Stimulated activated CD4-positive, alpha-beta T cell treated with anti-CD3 and anti-CD28 coated beads, Interleukin-15, amount 100 ng/mL, for 1 hour (primary cell): Measurements from ENCODE around the gene CUBN.

Experiments
- DNase-seq, 2 donors: peaks; one replicate each; pipeline ENCODE4 v3.0.0-alpha.2; 2020; ENCODE audit warnings: low read depth in 1 of 2, low spot score in 1 of 2

The CUBN gene

GRCh38 chr10:16991011-16991410 lies 138.6 kb downstream of the CUBN start:
- DNase-seq: no peak

GRCh38 chr10:16989826-16990293 lies 139.8 kb downstream of the CUBN start:
- no peak for DNase-seq

- no peak for DNase-seq
Observed at GRCh38 chr10:16988900-16989299, 140.7 kb downstream of the CUBN start.

GRCh38 chr10:16987976-16988610 lies 141.5 kb downstream of the CUBN start:
- DNase-seq: no peak

GRCh38 chr10:16987206-16987621 lies 142.4 kb downstream of the CUBN start:
- DNase-seq: no peak

GRCh38 chr10:16986406-16987205 lies 143.0 kb downstream of the CUBN start:
- DNase-seq: no peak

- no peak for DNase-seq
Observed at GRCh38 chr10:16986082-16986405, 143.6 kb downstream of the CUBN start.

- no peak for DNase-seq
Observed at GRCh38 chr10:16984242-16984641, 145.4 kb downstream of the CUBN start.

- no peak for DNase-seq
Observed at GRCh38 chr10:16976803-16977202, 152.8 kb downstream of the CUBN start.

GRCh38 chr10:16975188-16975587 lies 154.4 kb downstream of the CUBN start:
- no peak for DNase-seq

- no peak for DNase-seq
Observed at GRCh38 chr10:16968416-16969041, 161.1 kb downstream of the CUBN start.

GRCh38 chr10:16967866-16968415 lies 161.7 kb downstream of the CUBN start:
- DNase-seq: no peak

- DNase-seq: no peak
Observed at GRCh38 chr10:16966991-16967865, 162.4 kb downstream of the CUBN start.

GRCh38 chr10:16965740-16966447 lies 163.7 kb downstream of the CUBN start:
- no peak for DNase-seq

GRCh38 chr10:16965344-16965616 lies 164.3 kb downstream of the CUBN start:
- no peak for DNase-seq

GRCh38 chr10:16964576-16965343 lies 164.9 kb downstream of the CUBN start:
- no peak for DNase-seq

- no peak for DNase-seq
Observed at GRCh38 chr10:16960551-16960950, 169.1 kb downstream of the CUBN start.

- DNase-seq: no peak
Observed at GRCh38 chr10:16957038-16957437, 172.6 kb downstream of the CUBN start.

GRCh38 chr10:16954280-16955030 lies 175.2 kb downstream of the CUBN start:
- no peak for DNase-seq
